Neural cell (in vitro differentiated cells): Measurements from ENCODE around the gene ZNRF2.

Experiments used
- EP300 ChIP-seq: fragments of 450-650 bp; conservative IDR thresholded peaks from 2 replicates; pipeline ENCODE4 v1.6.1; 2014; ENCODE audit warnings: antibody characterized with exemption, mild to moderate bottlenecking, moderate library complexity; ENCODE audit not compliant: poor library complexity, severe bottlenecking
- EZH2 ChIP-seq: fragments of 200-600, 300-800 bp; shearing (Covaris generic), sonication (generic); IDR thresholded peaks from 2 replicates; pipeline ENCODE4 v1.6.1; 2014; ENCODE audit warnings: antibody characterized with exemption, low read length, borderline replicate concordance, mild to moderate bottlenecking; ENCODE audit not compliant: insufficient read depth, poor library complexity, severe bottlenecking
- MXI1 ChIP-seq: fragments of 450-650 bp; conservative IDR thresholded peaks from 2 replicates; pipeline ENCODE4 v1.6.1; 2014; ENCODE audit warnings: antibody characterized with exemption, mild to moderate bottlenecking; ENCODE audit not compliant: poor library complexity, severe bottlenecking
- POLR2AphosphoS5 ChIP-seq: IDR thresholded peaks from 2 replicates; pipeline ENCODE4 v1.6.1; 2012
- RAD21 ChIP-seq: fragments of 450-650 bp; conservative IDR thresholded peaks from 2 replicates; pipeline ENCODE4 v1.6.1; 2014; ENCODE audit warnings: antibody characterized with exemption, mild to moderate bottlenecking, moderate library complexity
- SMC3 ChIP-seq: fragments of 450-650 bp; conservative IDR thresholded peaks from 2 replicates; pipeline ENCODE4 v1.6.1; 2014; ENCODE audit warnings: antibody characterized with exemption, mild to moderate bottlenecking, moderate library complexity; ENCODE audit not compliant: poor library complexity
- TAF1 ChIP-seq: IDR thresholded peaks from 2 replicates; pipeline ENCODE4 v1.6.1; 2012; ENCODE audit warnings: low read depth
- TF ChIP-seq, protein P1 (sequence below): fragments of 450-650 bp; IDR thresholded peaks from 2 replicates; pipeline ENCODE4 v1.5.1; 2014; ENCODE audit warnings: antibody characterized with exemption, mild to moderate bottlenecking, moderate library complexity; ENCODE audit not compliant: poor library complexity, severe bottlenecking
- TF ChIP-seq, protein P2 (sequence below): IDR thresholded peaks from 2 replicates; pipeline ENCODE4 v1.6.1; 2012; ENCODE audit warnings: borderline replicate concordance

DNA sequence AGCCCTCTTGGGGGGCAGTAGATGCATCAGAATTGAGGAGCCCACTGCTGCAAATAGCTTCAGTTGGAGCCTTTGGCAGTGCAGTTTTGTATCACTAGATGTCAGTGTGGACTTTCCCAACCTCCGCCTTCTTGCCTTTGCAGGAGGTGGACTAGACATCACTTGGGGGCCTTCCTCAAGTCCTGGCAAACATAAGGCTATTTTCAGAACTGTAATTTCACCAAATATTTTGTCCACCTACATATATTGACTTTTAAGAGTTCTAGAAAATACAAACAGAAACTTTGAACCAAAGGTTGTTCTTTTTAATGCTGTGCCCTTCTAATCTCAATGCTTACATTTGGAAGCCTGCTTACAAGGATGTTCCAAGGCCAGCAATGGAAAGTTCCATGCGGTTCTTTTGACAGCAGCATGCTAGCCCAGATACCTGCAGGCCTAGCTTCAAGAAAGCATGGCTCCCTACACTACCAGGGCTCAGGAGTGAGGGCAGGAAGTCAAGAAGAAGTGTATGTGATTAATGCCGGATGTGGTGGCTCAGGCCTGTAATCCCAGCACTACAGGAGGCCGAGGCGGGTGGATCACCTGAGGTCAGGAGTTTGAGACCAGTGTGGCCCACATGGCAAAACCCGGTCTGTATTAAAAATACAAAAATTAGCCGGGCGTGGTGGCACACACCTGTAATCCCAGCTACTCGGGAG lies 8.0 kb upstream of the ZNRF2 start:
- TF ChIP-seq, protein P1, sequence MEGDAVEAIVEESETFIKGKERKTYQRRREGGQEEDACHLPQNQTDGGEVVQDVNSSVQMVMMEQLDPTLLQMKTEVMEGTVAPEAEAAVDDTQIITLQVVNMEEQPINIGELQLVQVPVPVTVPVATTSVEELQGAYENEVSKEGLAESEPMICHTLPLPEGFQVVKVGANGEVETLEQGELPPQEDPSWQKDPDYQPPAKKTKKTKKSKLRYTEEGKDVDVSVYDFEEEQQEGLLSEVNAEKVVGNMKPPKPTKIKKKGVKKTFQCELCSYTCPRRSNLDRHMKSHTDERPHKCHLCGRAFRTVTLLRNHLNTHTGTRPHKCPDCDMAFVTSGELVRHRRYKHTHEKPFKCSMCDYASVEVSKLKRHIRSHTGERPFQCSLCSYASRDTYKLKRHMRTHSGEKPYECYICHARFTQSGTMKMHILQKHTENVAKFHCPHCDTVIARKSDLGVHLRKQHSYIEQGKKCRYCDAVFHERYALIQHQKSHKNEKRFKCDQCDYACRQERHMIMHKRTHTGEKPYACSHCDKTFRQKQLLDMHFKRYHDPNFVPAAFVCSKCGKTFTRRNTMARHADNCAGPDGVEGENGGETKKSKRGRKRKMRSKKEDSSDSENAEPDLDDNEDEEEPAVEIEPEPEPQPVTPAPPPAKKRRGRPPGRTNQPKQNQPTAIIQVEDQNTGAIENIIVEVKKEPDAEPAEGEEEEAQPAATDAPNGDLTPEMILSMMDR: peak; percentile 81
- TF ChIP-seq SMC3: peak; percentile 84
- TF ChIP-seq EZH2: no peak
- no peak for TF ChIP-seq POLR2AphosphoS5
- peak; percentile 83 for TF ChIP-seq RAD21
- TF ChIP-seq MXI1: no peak
- no peak for TF ChIP-seq TAF1
- TF ChIP-seq EP300: no peak
- TF ChIP-seq, protein P2, sequence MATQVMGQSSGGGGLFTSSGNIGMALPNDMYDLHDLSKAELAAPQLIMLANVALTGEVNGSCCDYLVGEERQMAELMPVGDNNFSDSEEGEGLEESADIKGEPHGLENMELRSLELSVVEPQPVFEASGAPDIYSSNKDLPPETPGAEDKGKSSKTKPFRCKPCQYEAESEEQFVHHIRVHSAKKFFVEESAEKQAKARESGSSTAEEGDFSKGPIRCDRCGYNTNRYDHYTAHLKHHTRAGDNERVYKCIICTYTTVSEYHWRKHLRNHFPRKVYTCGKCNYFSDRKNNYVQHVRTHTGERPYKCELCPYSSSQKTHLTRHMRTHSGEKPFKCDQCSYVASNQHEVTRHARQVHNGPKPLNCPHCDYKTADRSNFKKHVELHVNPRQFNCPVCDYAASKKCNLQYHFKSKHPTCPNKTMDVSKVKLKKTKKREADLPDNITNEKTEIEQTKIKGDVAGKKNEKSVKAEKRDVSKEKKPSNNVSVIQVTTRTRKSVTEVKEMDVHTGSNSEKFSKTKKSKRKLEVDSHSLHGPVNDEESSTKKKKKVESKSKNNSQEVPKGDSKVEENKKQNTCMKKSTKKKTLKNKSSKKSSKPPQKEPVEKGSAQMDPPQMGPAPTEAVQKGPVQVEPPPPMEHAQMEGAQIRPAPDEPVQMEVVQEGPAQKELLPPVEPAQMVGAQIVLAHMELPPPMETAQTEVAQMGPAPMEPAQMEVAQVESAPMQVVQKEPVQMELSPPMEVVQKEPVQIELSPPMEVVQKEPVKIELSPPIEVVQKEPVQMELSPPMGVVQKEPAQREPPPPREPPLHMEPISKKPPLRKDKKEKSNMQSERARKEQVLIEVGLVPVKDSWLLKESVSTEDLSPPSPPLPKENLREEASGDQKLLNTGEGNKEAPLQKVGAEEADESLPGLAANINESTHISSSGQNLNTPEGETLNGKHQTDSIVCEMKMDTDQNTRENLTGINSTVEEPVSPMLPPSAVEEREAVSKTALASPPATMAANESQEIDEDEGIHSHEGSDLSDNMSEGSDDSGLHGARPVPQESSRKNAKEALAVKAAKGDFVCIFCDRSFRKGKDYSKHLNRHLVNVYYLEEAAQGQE: no peak
